Large intestine (tissue), 3 donors: ENCODE data around the gene TP53RK. TPM values are rescaled to one million over a fixed set of nuclear protein-coding genes. Genes with fewer than 3 reads are reported as not detected.

Experiments used
- DNase-seq, 2 donors: peaks; one replicate each; pipeline versions ENCODE4 v3.0.0 to v3.0.0-alpha.2; 2013
- H3K27ac ChIP-seq: one replicate; pipeline ENCODE4 v1.5.1; 2013; ENCODE audit warnings: low read length
- H3K27me3 ChIP-seq: 2 replicates; pipeline ENCODE4 v1.6.1; 2013; ENCODE audit warnings: low read length; ENCODE audit not compliant: control insufficient read depth, insufficient read depth
- H3K36me3 ChIP-seq: 2 replicates; pipeline ENCODE4 v1.6.1; 2013; ENCODE audit warnings: low read length; ENCODE audit not compliant: control insufficient read depth, insufficient read depth
- H3K4me1 ChIP-seq: one replicate; pipeline ENCODE4 v1.6.1; 2013; ENCODE audit warnings: low read length; ENCODE audit not compliant: control insufficient read depth, insufficient read depth
- H3K4me3 ChIP-seq: one replicate; pipeline ENCODE4 v1.5.1; 2013; ENCODE audit warnings: low read length
- H3K9me3 ChIP-seq: one replicate; pipeline ENCODE4 v1.6.1; 2013; ENCODE audit warnings: mild to moderate bottlenecking, low read depth, low read length, moderate library complexity; ENCODE audit not compliant: control insufficient read depth
- WGBS: methylation state at CpG from one replicate; pipeline ENCODE4 v1.1.5; 2013; ENCODE audit warnings: low lambda C conversion rate; ENCODE audit not compliant: insufficient coverage; 5-methylcytosine and 5-hydroxymethylcytosine counted together
- polyA plus RNA-seq: library from polyadenylated mRNA; unstranded; fragments of 120-200 nt; gene quantifications from one replicate; pipeline ENCODE4 v1.2.1, GENCODE V29; 2013

The TP53RK gene
- polyA plus RNA-seq, 1 donor: 13.1 TPM

DNA sequence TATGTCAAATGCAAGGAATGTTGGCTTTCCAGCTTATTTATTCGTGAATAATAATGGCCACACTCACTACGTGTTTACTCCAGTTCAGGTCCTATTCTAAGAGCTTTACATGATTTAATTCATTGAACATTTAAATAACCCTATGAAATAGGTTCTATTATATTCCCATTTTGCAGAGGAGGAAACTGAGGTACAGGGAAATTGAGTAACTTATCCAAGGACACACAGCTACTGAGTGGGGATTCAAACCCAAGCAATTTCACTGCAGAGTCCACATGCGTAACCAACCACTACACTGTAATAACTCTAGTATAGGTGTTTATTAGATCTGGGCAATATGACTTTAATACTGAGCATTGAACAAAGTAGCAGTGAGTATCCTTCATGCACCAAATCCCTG is 25.7 kb downstream of the TP53RK start:
- H3K27ac ChIP-seq: no peak overlapping the region

DNA sequence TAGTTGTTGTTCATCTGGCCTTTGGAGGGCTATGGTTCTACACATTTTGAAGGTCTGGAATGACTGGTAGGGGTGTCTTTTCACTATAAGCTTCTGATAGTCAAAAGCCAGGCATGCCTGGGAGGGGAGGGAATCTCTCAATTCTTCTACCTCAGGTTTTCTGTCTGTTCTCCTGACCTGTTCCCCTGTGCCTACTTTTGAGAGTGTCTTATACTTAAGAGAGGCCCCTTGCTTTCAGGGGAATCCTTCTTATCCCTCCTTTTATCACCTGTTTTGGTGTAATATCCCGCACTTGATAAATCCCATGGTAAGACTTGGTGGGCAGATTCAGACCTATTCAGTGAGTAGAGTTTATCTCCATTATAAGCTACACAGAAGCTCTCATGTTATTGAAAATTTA is 27.6 kb downstream of the TP53RK start:
- no peaks in the 10 kb centered on the region for H3K4me1 ChIP-seq
- no peak for DNase-seq
- WGBS: no CpG with 5 or more reads among the region's 1 CpG

More for the DNA sequence above, 25.7 kb downstream of the TP53RK start:
- Histone ChIP-seq H3K36me3 (no peaks in the 10 kb centered on the region), H3K4me1 (no peaks in the 10 kb centered on the region), H3K4me3 (no peak overlapping the region), H3K27me3 (no peaks in the 10 kb centered on the region), H3K9me3 (no peaks in the 10 kb centered on the region)
- no peak for DNase-seq
- no CpG with 5 or more reads among the region's 3 CpGs for WGBS

DNA sequence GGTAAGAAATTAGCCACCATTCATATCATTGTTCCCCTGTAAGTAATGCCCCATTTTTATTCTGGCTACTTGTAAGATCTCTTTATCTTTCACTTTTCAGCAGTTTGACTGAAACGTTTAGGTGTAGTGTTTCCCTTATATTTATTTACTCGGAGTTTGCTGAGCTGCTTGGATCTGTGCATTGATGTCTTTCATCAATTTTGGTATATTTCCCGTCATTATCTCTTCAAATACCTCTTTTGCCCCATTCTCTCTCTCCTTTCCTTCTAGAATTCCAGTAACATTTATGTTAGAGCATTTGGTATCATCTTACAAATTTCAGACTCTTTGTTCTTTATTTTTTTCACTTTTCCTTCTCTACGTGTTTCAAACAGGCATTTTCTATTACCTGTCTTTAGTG is 28.8 kb downstream of the TP53RK start:
- H3K9me3 ChIP-seq: no peaks in the 10 kb centered on the region
- no peaks in the 10 kb centered on the region for H3K4me1 ChIP-seq
- no peak overlapping the region for H3K4me3 ChIP-seq
- WGBS: 75% methylated on average over 3 of the region's 4 CpGs
- H3K36me3 ChIP-seq: no peaks in the 10 kb centered on the region
- no peaks in the 10 kb centered on the region for H3K27me3 ChIP-seq
- no peak for DNase-seq
- no peak overlapping the region for H3K27ac ChIP-seq

More for the DNA sequence above, 27.6 kb downstream of the TP53RK start:
- no peaks in the 10 kb centered on the region for H3K27me3 ChIP-seq
- no peaks in the 10 kb centered on the region for H3K36me3 ChIP-seq
- H3K27ac ChIP-seq: no peak overlapping the region
- no peaks in the 10 kb centered on the region for H3K9me3 ChIP-seq
- H3K4me3 ChIP-seq: no peak overlapping the region

DNA sequence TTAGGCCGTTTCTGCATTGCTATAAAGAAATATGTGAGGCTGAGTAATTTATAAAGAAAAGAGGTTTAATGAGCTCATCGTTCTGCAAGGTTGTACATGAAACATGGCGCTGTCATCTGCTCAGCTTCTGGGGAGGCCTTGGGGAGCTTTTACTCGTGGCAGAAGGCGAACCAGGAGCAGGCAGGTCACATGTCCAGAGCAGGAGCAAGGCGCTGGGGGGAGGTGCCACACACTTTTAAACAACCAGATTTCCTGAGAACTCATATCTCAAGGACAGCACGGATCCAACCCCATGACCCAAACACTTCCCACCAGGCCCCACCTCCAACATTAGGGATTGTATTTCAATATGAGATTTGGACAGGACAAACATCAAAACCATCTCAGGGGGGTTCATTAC is 31.6 kb downstream of the TP53RK start:
- no peak for DNase-seq
- Histone ChIP-seq H3K36me3 (no peaks in the 10 kb centered on the region), H3K27ac (no peak overlapping the region), H3K9me3 (no peaks in the 10 kb centered on the region), H3K27me3 (no peaks in the 10 kb centered on the region), H3K4me3 (no peak overlapping the region), H3K4me1 (no peaks in the 10 kb centered on the region)
- WGBS: no CpG with 5 or more reads among the region's 7 CpGs

DNA sequence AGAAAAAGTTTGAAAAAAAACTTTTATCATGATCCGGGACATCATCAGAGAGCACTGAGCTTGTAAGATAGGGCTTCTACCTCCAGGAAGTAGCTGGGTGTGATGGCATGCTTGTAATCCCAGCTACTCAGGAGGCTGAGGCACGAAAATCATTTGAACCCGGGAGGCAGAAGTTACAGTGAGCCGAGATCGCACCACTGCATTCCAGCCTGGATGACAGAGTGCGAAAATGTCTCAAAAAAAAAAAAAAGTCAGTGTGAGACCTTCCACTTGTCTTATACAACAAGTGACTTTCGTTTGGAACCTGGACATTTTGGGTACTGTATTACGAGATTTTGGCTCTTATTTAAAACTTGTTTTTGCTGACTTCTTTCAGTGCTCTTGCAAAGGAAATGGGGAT is 32.1 kb downstream of the TP53RK start:
- no peaks in the 10 kb centered on the region for H3K4me1 ChIP-seq

DNA sequence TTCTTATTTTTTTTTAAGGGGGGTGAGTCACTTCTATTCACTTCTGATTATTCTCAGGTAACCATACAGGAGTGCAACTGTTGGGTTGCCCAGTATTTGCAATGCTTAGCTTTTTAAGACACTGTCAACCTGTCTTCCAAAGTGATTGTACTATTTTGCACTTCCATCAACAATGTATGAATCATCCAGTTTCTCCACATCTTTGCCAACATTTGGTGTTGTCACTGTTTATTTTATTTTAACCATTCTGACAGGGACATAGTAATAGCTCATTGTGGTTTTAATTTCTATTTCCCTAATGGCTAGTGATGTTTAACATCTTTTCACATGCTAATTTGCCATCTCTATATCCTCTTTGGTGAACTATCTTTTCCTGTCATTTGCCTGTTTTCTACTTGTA is 36.5 kb downstream of the TP53RK start:
- no peak for DNase-seq
- no peaks in the 10 kb centered on the region for H3K36me3 ChIP-seq
- no peak overlapping the region for H3K4me3 ChIP-seq
- no peak overlapping the region for H3K27ac ChIP-seq
- peaks cover 20% of the 10 kb centered on the region for H3K27me3 ChIP-seq
- H3K4me1 ChIP-seq: peaks cover 3% of the 10 kb centered on the region
- H3K9me3 ChIP-seq: no peaks in the 10 kb centered on the region

More for the DNA sequence above, 32.1 kb downstream of the TP53RK start:
- H3K9me3 ChIP-seq: no peaks in the 10 kb centered on the region
- WGBS: no CpG with 5 or more reads among the region's 8 CpGs
- H3K36me3 ChIP-seq: no peaks in the 10 kb centered on the region
- no peak for DNase-seq
- H3K27ac ChIP-seq: no peak overlapping the region
- H3K27me3 ChIP-seq: peaks cover 2% of the 10 kb centered on the region
- H3K4me3 ChIP-seq: no peak overlapping the region

DNA sequence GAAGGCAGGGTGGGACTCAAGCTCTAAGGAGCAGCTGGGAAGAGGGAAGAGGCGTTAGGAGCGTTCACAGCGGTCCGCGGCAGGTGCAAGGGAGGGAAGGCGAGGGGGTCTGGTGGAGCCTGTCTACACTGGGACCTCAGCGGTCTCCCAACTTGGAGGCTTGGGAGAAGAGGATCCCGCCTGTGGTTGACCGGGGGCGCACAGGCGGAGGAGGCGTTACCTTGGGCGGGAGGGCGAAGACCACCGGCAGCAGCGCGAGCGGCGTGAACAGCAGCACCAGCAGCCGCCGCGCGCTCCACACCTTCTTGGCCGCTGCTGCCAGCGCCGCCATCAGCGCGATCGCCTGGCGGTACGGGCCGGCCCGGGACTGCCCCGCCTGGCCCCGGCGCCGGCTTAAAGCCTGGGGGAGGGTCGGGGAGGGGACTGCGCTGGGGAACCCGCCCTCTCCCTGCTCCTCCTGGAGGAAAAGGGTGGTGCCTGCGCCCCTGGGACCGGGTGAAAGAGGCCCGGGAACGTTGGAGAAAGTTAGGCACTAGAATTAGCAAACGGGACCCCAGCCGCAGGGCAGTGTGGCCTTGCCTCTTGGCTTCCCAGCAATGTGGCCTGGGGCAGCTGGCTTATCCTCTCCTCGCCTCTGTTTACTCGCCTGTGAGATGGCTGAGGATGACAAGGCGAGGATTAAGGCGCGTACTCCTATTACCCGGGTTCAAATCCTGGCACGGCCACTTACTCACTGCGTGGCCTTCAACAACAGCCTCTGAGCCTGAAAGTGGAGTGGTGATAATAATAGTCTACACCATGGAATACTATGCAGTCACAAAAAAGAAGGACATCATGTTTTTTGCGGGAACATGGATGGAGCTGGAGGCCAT is 37.9 kb downstream of the TP53RK start, which contains the start of gene SLC13A3:
SLC13A3 (minus strand) TSS at position 369 of the 872 bp plus-strand sequence; CDS start at position 331, 38 bp downstream.
- H3K27me3 ChIP-seq: peaks cover 20% of the 10 kb centered on the region
- H3K4me1 ChIP-seq: peaks cover 3% of the 10 kb centered on the region
- 61% methylated on average over 3 of the region's 55 CpGs for WGBS
- DNase-seq: peak in 1 of 2 donors; percentile 39
- no peaks in the 10 kb centered on the region for H3K9me3 ChIP-seq
- peak within 1 kb of the TSS; percentile 21 for H3K4me3 ChIP-seq
- no peaks in the 10 kb centered on the region for H3K36me3 ChIP-seq
- no peak within 1 kb of the TSS for H3K27ac ChIP-seq

DNA sequence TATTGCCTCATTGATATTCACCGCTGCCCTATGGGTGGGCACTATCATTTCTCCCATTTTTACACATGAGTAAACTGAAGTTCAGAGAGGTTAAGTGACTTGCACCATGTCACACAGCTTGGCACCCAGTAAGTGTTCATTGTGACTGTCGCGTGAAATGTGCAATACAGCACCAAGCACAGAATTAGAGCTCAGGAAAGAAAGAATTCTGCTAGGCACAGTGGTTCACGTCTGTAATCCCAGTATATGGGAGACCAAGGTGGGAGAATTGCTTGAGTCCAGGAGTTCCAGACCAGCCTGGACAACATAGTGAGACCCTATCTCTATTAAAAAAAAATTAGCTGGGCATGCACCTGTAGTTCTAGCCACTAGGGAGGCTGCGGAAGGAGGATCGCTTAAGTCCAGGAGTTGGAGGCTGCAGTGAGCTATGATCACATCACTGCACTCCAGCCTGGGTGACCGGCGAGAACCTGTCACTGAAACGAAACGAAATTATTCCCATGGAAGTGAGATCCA is 38.6 kb downstream of the TP53RK start:
- no peak for DNase-seq
- H3K36me3 ChIP-seq: no peaks in the 10 kb centered on the region
- H3K9me3 ChIP-seq: no peaks in the 10 kb centered on the region
- H3K4me1 ChIP-seq: peaks cover 3% of the 10 kb centered on the region
- H3K27ac ChIP-seq: no peak overlapping the region
- peaks cover 20% of the 10 kb centered on the region for H3K27me3 ChIP-seq
- H3K4me3 ChIP-seq: no peak overlapping the region
- no CpG with 5 or more reads among the region's 10 CpGs for WGBS

DNA sequence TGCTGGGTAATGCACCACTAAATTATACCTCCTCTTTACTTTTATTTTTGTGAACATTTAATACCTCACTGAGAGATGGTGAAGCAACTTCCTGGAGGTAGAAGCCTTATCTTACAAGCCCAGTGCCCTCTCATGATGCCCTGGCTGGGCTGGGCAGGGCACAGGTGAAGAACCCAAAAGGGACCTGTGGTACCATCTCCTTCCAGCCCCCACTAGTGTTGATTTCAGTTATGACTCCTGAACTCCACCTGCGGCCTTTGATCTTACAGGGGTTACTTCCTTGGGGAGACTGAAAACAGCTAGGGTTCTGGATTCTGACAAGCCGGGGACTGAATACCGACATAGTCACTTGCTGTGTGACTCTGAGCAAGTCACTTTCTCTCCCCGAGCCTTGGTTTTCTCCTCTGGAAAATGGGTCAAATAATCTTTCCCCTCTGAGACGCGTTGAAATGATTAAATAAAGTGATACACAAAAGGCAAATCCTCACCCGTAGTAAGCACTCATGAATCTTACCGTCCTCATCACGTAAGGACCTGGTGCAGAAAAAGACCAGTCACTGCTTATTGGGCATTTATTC is 39.2 kb downstream of the TP53RK start:
- Histone ChIP-seq H3K4me3 (no peak overlapping the region), H3K9me3 (no peaks in the 10 kb centered on the region), H3K27ac (no peak overlapping the region), H3K36me3 (no peaks in the 10 kb centered on the region), H3K27me3 (peaks cover 20% of the 10 kb centered on the region), H3K4me1 (peaks cover 3% of the 10 kb centered on the region)
- 94% methylated on average over 4 of the region's 9 CpGs for WGBS
- no peak for DNase-seq

DNA sequence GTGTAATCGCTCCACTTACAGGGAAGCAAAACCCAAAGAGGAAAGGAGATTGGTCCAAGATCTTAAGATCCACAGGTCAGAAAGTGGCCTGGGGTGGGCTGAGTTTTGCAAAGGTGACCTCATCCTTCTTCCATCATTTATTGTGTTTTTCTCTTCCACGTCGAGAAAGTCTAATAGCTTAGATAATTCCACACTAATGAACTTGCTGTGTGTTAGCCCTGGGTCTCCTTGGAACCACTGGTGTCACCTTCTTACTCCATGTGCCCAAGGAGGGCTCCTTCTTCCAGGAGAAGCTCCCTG is 39.6 kb downstream of the TP53RK start:
- no peak overlapping the region for H3K4me3 ChIP-seq
- DNase-seq: no peak
- no CpG with 5 or more reads among the region's 3 CpGs for WGBS
- H3K27ac ChIP-seq: no peak overlapping the region
- H3K36me3 ChIP-seq: no peaks in the 10 kb centered on the region
- H3K27me3 ChIP-seq: peaks cover 20% of the 10 kb centered on the region
- no peaks in the 10 kb centered on the region for H3K9me3 ChIP-seq
- peaks cover 3% of the 10 kb centered on the region for H3K4me1 ChIP-seq
